Stimulated activated CD4-positive, alpha-beta T cell treated with anti-CD3 and anti-CD28 coated beads, Interleukin-2, amount 100 ng/mL, for 4 hours (primary cell): ENCODE results near the gene SNPH.
A peak's percentile ranks its signal among the peaks of the same experiment; 100 is the strongest.

Experiments
- DNase-seq: peaks from one replicate; pipeline ENCODE4 v3.0.0-alpha.2; 2020; ENCODE audit warnings: low read depth

SNPH gene

GRCh38 chr20:1306316-1307135 lies 40.4 kb downstream of the SNPH start:
- DNase-seq, result no peak

- DNase-seq, result no peak
These were observed 41.1 kb downstream of the SNPH start for GRCh38 chr20:1307171-1307570.

GRCh38 chr20:1307571-1307971 lies 41.5 kb downstream of the SNPH start:
- DNase-seq, result no peak

- no peak for DNase-seq
These were observed 42.1 kb downstream of the SNPH start for GRCh38 chr20:1308067-1308701.

- DNase-seq, result no peak
These were observed 42.6 kb downstream of the SNPH start for GRCh38 chr20:1308702-1309095.

- DNase-seq, result no peak
These were observed 43.3 kb downstream of the SNPH start for GRCh38 chr20:1309439-1309847.

GRCh38 chr20:1310071-1310470 lies 44.0 kb downstream of the SNPH start:
- DNase-seq, result no peak

- DNase-seq, result no peak
These were observed 44.6 kb downstream of the SNPH start for GRCh38 chr20:1310506-1311190.

GRCh38 chr20:1312308-1312707 lies 46.2 kb downstream of the SNPH start:
- DNase-seq, result no peak

- DNase-seq, result no peak
These were observed 46.8 kb downstream of the SNPH start for GRCh38 chr20:1312904-1313235.

- DNase-seq, result peak; percentile 45
These were observed 47.3 kb downstream of the SNPH start for GRCh38 chr20:1313236-1313964.

GRCh38 chr20:1315804-1316203 lies 49.7 kb downstream of the SNPH start:
- DNase-seq, result no peak

GRCh38 chr20:1317545-1318255 lies 51.6 kb downstream of the SNPH start:
- no peak for DNase-seq

GRCh38 chr20:1319051-1319450 lies 53.0 kb downstream of the SNPH start:
- DNase-seq, result no peak

GRCh38 chr20:1319462-1319861 lies 53.4 kb downstream of the SNPH start:
- no peak for DNase-seq

GRCh38 chr20:1320016-1320415 lies 53.9 kb downstream of the SNPH start:
- no peak for DNase-seq

- DNase-seq, result no peak
These were observed 55.0 kb downstream of the SNPH start for GRCh38 chr20:1320902-1321653.

- no peak for DNase-seq
These were observed 55.5 kb downstream of the SNPH start for GRCh38 chr20:1321654-1321939.

- no peak for DNase-seq
These were observed 56.6 kb downstream of the SNPH start for GRCh38 chr20:1322511-1323245.

GRCh38 chr20:1323256-1323655 lies 57.2 kb downstream of the SNPH start:
- no peak for DNase-seq
